Stimulated activated CD4-positive, alpha-beta T cell treated with anti-CD3 and anti-CD28 coated beads, TNF-alpha, amount 100 ng/mL, for 4 hours (primary cell): ENCODE results near the gene C1GALT1.
"Not testable (repeated sequence)": the region's sequence is repeated elsewhere in the genome, so short reads cannot be mapped to it uniquely, and the experiment has no call there.

Experiments used
- DNase-seq, 3 experiments: peaks; one replicate each; pipeline ENCODE4 v3.0.0-alpha.2; 2020; ENCODE audit warnings: low read depth in 3 of 3

The C1GALT1 gene

GRCh38 chr7:7237201-7237977 lies 55.0 kb downstream of the C1GALT1 start:
- no peak for DNase-seq

GRCh38 chr7:7237978-7238267 lies 55.6 kb downstream of the C1GALT1 start:
- DNase-seq: no peak

- no peak for DNase-seq
Measured at GRCh38 chr7:7239346-7239745, 57.0 kb downstream of the C1GALT1 start.

- DNase-seq: no peak
Measured at GRCh38 chr7:7242899-7243298, 60.6 kb downstream of the C1GALT1 start.

- not testable (repeated sequence) for DNase-seq
Measured at GRCh38 chr7:7245233-7245632, 62.9 kb downstream of the C1GALT1 start.

GRCh38 chr7:7246223-7246622 lies 63.9 kb downstream of the C1GALT1 start:
- no peak for DNase-seq

- DNase-seq: no peak
Measured at GRCh38 chr7:7247658-7248057, 65.3 kb downstream of the C1GALT1 start.

- no peak for DNase-seq
Measured at GRCh38 chr7:7249814-7250213, 67.5 kb downstream of the C1GALT1 start.

- DNase-seq: no peak
Measured at GRCh38 chr7:7251742-7252141, 69.4 kb downstream of the C1GALT1 start.

GRCh38 chr7:7254319-7254718 lies 72.0 kb downstream of the C1GALT1 start:
- DNase-seq: no peak

- no peak for DNase-seq
Measured at GRCh38 chr7:7254908-7255307, 72.6 kb downstream of the C1GALT1 start.

- no peak for DNase-seq
Measured at GRCh38 chr7:7256731-7257274, 74.5 kb downstream of the C1GALT1 start.

- no peak for DNase-seq
Measured at GRCh38 chr7:7257899-7258692, 75.8 kb downstream of the C1GALT1 start.

- DNase-seq: no peak
Measured at GRCh38 chr7:7261863-7262262, 79.5 kb downstream of the C1GALT1 start.

GRCh38 chr7:7263297-7264230 lies 81.2 kb downstream of the C1GALT1 start:
- DNase-seq: no peak

- no peak for DNase-seq
Measured at GRCh38 chr7:7264306-7265040, 82.1 kb downstream of the C1GALT1 start.

- DNase-seq: no peak
Measured at GRCh38 chr7:7265081-7266075, 83.0 kb downstream of the C1GALT1 start.

GRCh38 chr7:7266257-7266881 lies 84.0 kb downstream of the C1GALT1 start:
- no peak for DNase-seq

GRCh38 chr7:7271094-7271874 lies 88.9 kb downstream of the C1GALT1 start:
- no peak for DNase-seq
